Spleen (tissue), 11 donors: ENCODE results near the gene ZSWIM7. TPM values are rescaled to one million over a fixed set of nuclear protein-coding genes. Genes with fewer than 3 reads are reported as not detected.

ENCODE experiments used
- DNase-seq: peaks from one replicate; pipeline ENCODE4 v3.0.0-alpha.2; 2020
- H3K27ac ChIP-seq, 8 donors: fragments of 200-600 bp; sonication (generic) in 7 of 8; 1 replicate in 4 of 8; 2 replicates in 4 of 8; pipeline versions ENCODE4 v1.5.0 to v1.8.0; 2016 to 2021; ENCODE audit warnings: inconsistent platforms in 4 of 8, mild to moderate bottlenecking in 4 of 8, moderate library complexity in 1 of 8
- H3K27me3 ChIP-seq, 7 donors: fragments of 200-600 bp; sonication (generic) in 6 of 7; replicated peaks in 1 of 7; 1 replicate in 4 of 7; 2 replicates in 3 of 7; pipeline versions ENCODE4 v1.5.0 to v1.8.0; 2016 to 2021; ENCODE audit warnings: inconsistent platforms in 3 of 7, mild to moderate bottlenecking in 1 of 7
- H3K36me3 ChIP-seq, 6 donors: fragments of 200-600 bp; sonication (generic) in 5 of 6; 1 replicate in 4 of 6; 2 replicates in 2 of 6; pipeline versions ENCODE4 v1.5.0 to v1.8.0; 2016 to 2021; ENCODE audit warnings: inconsistent platforms in 2 of 6
- H3K4me1 ChIP-seq, 6 donors: fragments of 200-600 bp; sonication (generic) in 5 of 6; 1 replicate in 3 of 6; 2 replicates in 3 of 6; pipeline versions ENCODE4 v1.5.0 to v1.8.0; 2016 to 2021; ENCODE audit warnings: inconsistent platforms in 3 of 6
- H3K4me3 ChIP-seq, 8 donors: fragments of 200-600 bp; sonication (generic) in 7 of 8; 1 replicate in 4 of 8; 2 replicates in 4 of 8; pipeline versions ENCODE4 v1.5.0 to v1.8.0; 2016 to 2021; ENCODE audit warnings: inconsistent platforms in 4 of 8, mild to moderate bottlenecking in 4 of 8, moderate library complexity in 2 of 8
- H3K9me3 ChIP-seq, 8 donors: fragments of 200-600 bp; sonication (generic) in 7 of 8; 1 replicate in 4 of 8; 2 replicates in 4 of 8; pipeline versions ENCODE4 v1.5.0 to v1.8.0; 2016 to 2021; ENCODE audit warnings: inconsistent platforms in 4 of 8
- CTCF ChIP-seq, 11 experiments: fragments of 200-600 bp in 7 of 11; fragments of 450-650 bp in 4 of 11; sonication (generic) in 4 of 11; IDR thresholded peaks in 8 of 11; conservative IDR thresholded peaks in 3 of 11; 1 replicate in 7 of 11; 2 replicates in 4 of 11; pipeline versions ENCODE4 v1.4.0 to v1.8.0; 2016 to 2021; ENCODE audit warnings: antibody characterized with exemption in 11 of 11, inconsistent platforms in 4 of 11, mild to moderate bottlenecking in 1 of 11
- POLR2A ChIP-seq, 3 donors: fragments of 450-650 bp; IDR thresholded peaks; one replicate each; pipeline ENCODE4 v1.5.1; 2017; ENCODE audit warnings: antibody characterized with exemption in 3 of 3, mild to moderate bottlenecking in 1 of 3
- POLR2AphosphoS5 ChIP-seq, 3 donors: sonication (generic); formaldehyde crosslinking; IDR thresholded peaks; one replicate each; pipeline ENCODE4 v1.5.1; 2017; ENCODE audit warnings: antibody characterized with exemption in 3 of 3
- WGBS, 5 donors: extraction: QIAGEN DNeasy Blood & Tissue Kit in 3 of 5; methylation state at CpG; one replicate each; pipeline versions ENCODE4 v1.1.5 to v1.1.7; 2013 to 2018; 5-methylcytosine and 5-hydroxymethylcytosine counted together
- intact Hi-C: fragments of 100-400 bp; cut with DNase I; formaldehyde crosslinking; loops from one replicate; pipeline ENCODE4 v1.15.0; 2023; ENCODE audit warnings: low total_unique reads
- polyA plus RNA-seq, 3 donors: library from polyadenylated mRNA; stranded (reverse); fragments of 200-250 nt; gene quantifications; one replicate each; pipeline ENCODE4 v1.2.1, GENCODE V29; 2013
- total RNA-seq, 7 donors: library from RNA; depleted of rRNA in 3 of 7; stranded (reverse); fragments of >200 nt in 3 of 7; fragmentation: NEBNext Ultra II Directional in 4 of 7; extraction: Animal tissue kit (Norgen Biotek cat#: 25700) in 4 of 7; gene quantifications; one replicate each; pipeline versions ENCODE4 v1.1.0 to v1.2.1, GENCODE V29; 2016 to 2021
- donor health status: healthy with polysubstance abuse.
- donor health status: DM: no; HTN: no; CAD: no; lungs with moderate emphysema.
- donor health status: DM: no; HTN: no; CAD: no.
- donor health status: Bipolar disorder and iron deficiency.
- donor health status: healthy.
- donor health status: DM: no; HTN: no; CAD: no.
- donor health status: DM: yes; HTN: yes; CAD: no.

Gene ZSWIM7
- total and polyA plus RNA-seq, 10 donors = 13.4 to 47.6 (median 25.3) TPM

DNA sequence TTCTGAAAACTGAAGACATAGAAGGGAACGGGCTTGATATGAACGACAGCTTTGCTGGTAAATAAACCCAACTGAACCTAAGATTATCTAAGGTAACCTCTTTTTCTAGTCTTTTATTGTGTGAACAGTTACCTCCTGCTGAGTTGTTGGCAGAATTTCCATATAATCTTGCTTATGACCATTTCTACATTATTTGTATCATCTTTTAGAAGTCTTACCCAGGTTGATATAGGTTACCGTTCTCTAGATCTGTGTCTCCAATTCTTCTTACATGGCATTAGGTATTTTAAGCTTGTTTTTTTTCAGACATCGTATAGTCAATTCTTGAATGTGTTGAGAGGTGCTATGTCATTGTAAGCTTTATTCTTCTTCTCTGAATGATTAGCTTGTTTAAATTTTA is 24.4 kb upstream of the ZSWIM7 start:
- 71 to 93% (median 73%) methylated on average over 4 of the region's 4 CpGs for WGBS, 5 donors
- Histone ChIP-seq H3K27ac (no peak overlapping the region), H3K9me3 (no peaks in the 10 kb centered on the region), H3K4me3 (no peak overlapping the region), H3K4me1 (peaks cover 0 to 10% (median 3%) of the 10 kb centered on the region in 6 donors), H3K27me3 (no peaks in the 10 kb centered on the region), H3K36me3 (peaks cover 6 to 99% (median 58%) of the 10 kb centered on the region in 6 donors)
- intact Hi-C loops = no loop called here
- DNase-seq = no peak
- TF ChIP-seq POLR2A (IDR thresholded peaks at IDR 0.05) (no peak), POLR2AphosphoS5 (IDR thresholded peaks at IDR 0.05) (no peak), CTCF (IDR thresholded peaks at IDR 0.05 in 8 of 11, conservative IDR thresholded peaks at IDR 0.05 in 3 of 11) (no peak)

DNA sequence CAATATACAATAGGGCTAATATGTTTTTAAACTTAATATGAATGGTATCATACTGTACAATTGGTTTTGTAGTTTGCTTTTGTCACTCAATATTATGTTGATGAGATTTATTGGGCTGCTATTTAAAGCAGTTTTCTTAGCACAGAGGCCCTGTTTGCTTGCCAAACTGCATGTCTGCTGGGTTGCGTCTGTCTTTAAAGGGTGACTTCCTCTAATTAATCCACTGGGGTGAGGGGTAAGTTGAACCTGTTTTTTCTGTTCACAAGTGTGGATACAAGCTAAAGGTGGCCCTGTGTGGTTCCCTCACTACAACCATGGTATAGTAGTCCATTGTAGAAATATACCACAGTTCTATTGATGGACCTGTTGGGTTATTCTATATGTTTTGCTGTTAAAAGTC is 19.8 kb upstream of the ZSWIM7 start:
- intact Hi-C loops = no loop called here
- H3K27me3 ChIP-seq = no peaks in the 10 kb centered on the region
- H3K9me3 ChIP-seq = no peaks in the 10 kb centered on the region
- DNase-seq = no peak
- peaks cover 0 to 95% (median 25%) of the 10 kb centered on the region in 6 donors for H3K36me3 ChIP-seq
- peaks cover 0 to 14% (median 7%) of the 10 kb centered on the region in 6 donors for H3K4me1 ChIP-seq
- TF ChIP-seq CTCF (IDR thresholded peaks at IDR 0.05 in 8 of 11, conservative IDR thresholded peaks at IDR 0.05 in 3 of 11) (no peak), POLR2AphosphoS5 (IDR thresholded peaks at IDR 0.05) (no peak), POLR2A (IDR thresholded peaks at IDR 0.05) (no peak)
- no peak overlapping the region for H3K4me3 ChIP-seq
- WGBS, 5 donors = 35 to 83% (median 74%) methylated on average over 1 of the region's 1 CpG
- H3K27ac ChIP-seq = no peak overlapping the region

- WGBS, 5 donors = 52 to 75% (median 66%) methylated on average over 3 of the region's 3 CpGs
- DNase-seq = no peak
- H3K4me3 ChIP-seq = no peak overlapping the region
- H3K4me1 ChIP-seq = peaks cover 0 to 29% (median 14%) of the 10 kb centered on the region in 6 donors
- intact Hi-C loops = no loop called here
- H3K36me3 ChIP-seq = peaks cover 0 to 97% (median 30%) of the 10 kb centered on the region in 6 donors
- no peaks in the 10 kb centered on the region for H3K27me3 ChIP-seq
- TF ChIP-seq POLR2A (IDR thresholded peaks at IDR 0.05) = no peak
- peak in 1 of 3 donors; percentile 41 for TF ChIP-seq POLR2AphosphoS5 (IDR thresholded peaks at IDR 0.05)
- TF ChIP-seq CTCF (IDR thresholded peaks at IDR 0.05 in 8 of 11, conservative IDR thresholded peaks at IDR 0.05 in 3 of 11) = peak in 5 of 11 experiments; percentile 13 to 41 (median 37)
- no peaks in the 10 kb centered on the region for H3K9me3 ChIP-seq
- peak overlapping the region in 7 of 8 donors; percentile 16 to 49 (median 33) for H3K27ac ChIP-seq
Observed at GRCh38 chr17:16013943-16014407, 14.5 kb upstream of the ZSWIM7 start.

DNA sequence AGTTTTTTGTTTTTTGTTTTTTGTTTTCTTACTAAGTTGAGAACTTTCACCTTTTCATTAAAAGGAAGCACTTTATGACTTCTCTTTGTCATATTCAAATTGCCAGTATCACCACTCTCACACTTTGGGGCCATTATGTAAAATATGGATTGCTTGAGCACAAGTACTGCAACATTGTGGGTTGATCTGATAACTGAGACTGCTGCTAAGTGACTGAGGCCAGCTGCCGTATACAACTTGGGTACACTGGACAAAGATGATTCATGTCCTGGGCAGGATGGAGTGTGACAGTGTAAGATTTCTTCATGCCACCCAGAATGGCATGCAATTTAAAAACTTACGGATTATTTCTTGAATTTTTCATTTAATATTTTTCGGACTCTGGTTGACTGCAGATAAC is 7.9 kb upstream of the ZSWIM7 start:
- intact Hi-C loops = no loop called here
- DNase-seq = no peak
- Histone ChIP-seq H3K36me3 (peaks cover 0 to 100% (median 74%) of the 10 kb centered on the region in 6 donors), H3K27me3 (no peaks in the 10 kb centered on the region), H3K4me3 (no peak overlapping the region), H3K9me3 (no peaks in the 10 kb centered on the region), H3K27ac (no peak overlapping the region), H3K4me1 (peaks cover 0 to 36% (median 16%) of the 10 kb centered on the region in 6 donors)
- TF ChIP-seq POLR2AphosphoS5 (IDR thresholded peaks at IDR 0.05) = no peak
- no peak for TF ChIP-seq CTCF (IDR thresholded peaks at IDR 0.05 in 8 of 11, conservative IDR thresholded peaks at IDR 0.05 in 3 of 11)
- TF ChIP-seq POLR2A (IDR thresholded peaks at IDR 0.05) = no peak
- WGBS, 5 donors = 85 to 93% (median 88%) methylated on average over 3 of the region's 3 CpGs
